ENCODE data around the gene GPR119. TPM values are rescaled to one million over a fixed set of nuclear protein-coding genes. Genes with fewer than 3 reads are reported as not detected.
"Not testable (repeated sequence)": the region's sequence is repeated elsewhere in the genome, so short reads cannot be mapped to it uniquely, and the experiment has no call there.

GPR119 gene
- total RNA-seq, 4 donors from 2014 or later: not detected

- WGBS, 2 donors (ENCODE audit: low coverage in 1 of 2): 33% methylated on average over 6 of the region's 9 CpGs; no CpG with 5 or more reads in 1 of the 2 donors
- ATAC-seq: no peak
- H3K4me1 ChIP-seq: peaks cover 0 to 18% (median 0%) of the 10 kb centered on the region in 3 donors
- H3K27me3 ChIP-seq: no peaks in the 10 kb centered on the region
- H3K27ac ChIP-seq: peak overlapping the region in 2 of 4 donors; percentile 58 to 71
- no peak for TF ChIP-seq EP300 (IDR thresholded peaks at IDR 0.05)
- TF ChIP-seq POLR2AphosphoS5 (IDR thresholded peaks at IDR 0.05): no peak
- no peak for TF ChIP-seq POLR2A (IDR thresholded peaks at IDR 0.05)
- no peak for TF ChIP-seq CTCF (IDR thresholded peaks at IDR 0.05)
- H3K36me3 ChIP-seq: no peaks in the 10 kb centered on the region
- peak overlapping the region; percentile 71 to 86 for H3K4me3 ChIP-seq
- no peaks in the 10 kb centered on the region for H3K9me3 ChIP-seq
Measured at GRCh38 chrX:130340271-130340670, 45.2 kb downstream of the GPR119 start.

GRCh38 chrX:130339408-130340222, 45.9 kb downstream of the GPR119 start, which contains the start of gene SLC25A14:
TSS of gene SLC25A14 (plus strand) at chrX:130339919. CDS start at chrX:130340279, 360 bp downstream.
- peak; percentile 88 for ATAC-seq
- TF ChIP-seq EP300 (IDR thresholded peaks at IDR 0.05): no peak
- peak; percentile 40 for TF ChIP-seq POLR2AphosphoS5 (IDR thresholded peaks at IDR 0.05)
- TF ChIP-seq POLR2A (IDR thresholded peaks at IDR 0.05): peak in 1 of 2 donors; percentile 10
- TF ChIP-seq CTCF (IDR thresholded peaks at IDR 0.05): peak in 1 of 4 experiments; percentile 12
- H3K9me3 ChIP-seq: no peaks in the 10 kb centered on the region
- 0 to 33% methylated on average over 7 to 19 of the region's 55 CpGs for WGBS, 2 donors (ENCODE audit: low coverage in 1 of 2)
- no peaks in the 10 kb centered on the region for H3K36me3 ChIP-seq
- H3K27me3 ChIP-seq: no peaks in the 10 kb centered on the region
- peak within 1 kb of the TSS; percentile 71 to 86 for H3K4me3 ChIP-seq
- peak within 1 kb of the TSS in 2 of 4 donors; percentile 58 to 71 for H3K27ac ChIP-seq
- H3K4me1 ChIP-seq: peaks cover 0 to 18% (median 0%) of the 10 kb centered on the region in 3 donors

- not testable (repeated sequence) for ATAC-seq, H3K27me3 ChIP-seq, H3K27ac ChIP-seq, H3K9me3 ChIP-seq, H3K36me3 ChIP-seq
- H3K4me1 ChIP-seq: peaks cover 0 to 18% (median 0%) of the 10 kb centered on the region in 3 donors
- WGBS, 2 donors (ENCODE audit: low coverage in 1 of 2): 54 to 65% methylated on average over 4 to 7 of the region's 8 CpGs
- peak overlapping the region; percentile 71 to 86 for H3K4me3 ChIP-seq
Measured at GRCh38 chrX:130338869-130339268, 46.6 kb downstream of the GPR119 start.

- H3K9me3 ChIP-seq: no peaks in the 10 kb centered on the region
- no peaks in the 10 kb centered on the region for H3K27me3 ChIP-seq
- no peak overlapping the region for H3K27ac ChIP-seq
- TF ChIP-seq POLR2AphosphoS5 (IDR thresholded peaks at IDR 0.05) (no peak), POLR2A (IDR thresholded peaks at IDR 0.05) (no peak), CTCF (IDR thresholded peaks at IDR 0.05) (no peak), EP300 (IDR thresholded peaks at IDR 0.05) (no peak)
- H3K4me1 ChIP-seq: peaks cover 0 to 18% (median 0%) of the 10 kb centered on the region in 3 donors
- WGBS, 2 donors (ENCODE audit: low coverage in 1 of 2): 77% methylated on average over 4 of the region's 4 CpGs; no CpG with 5 or more reads in 1 of the 2 donors
- no peak for ATAC-seq
- H3K4me3 ChIP-seq: no peak overlapping the region
- H3K36me3 ChIP-seq: no peaks in the 10 kb centered on the region
Measured at GRCh38 chrX:130336531-130336930, 48.9 kb downstream of the GPR119 start.

Other genes with a start within 250 kb of the GPR119 start
- 10 to 100 TPM; 14.0 to 25.5 (median 16.9) TPM for gene AIFM1, start 219.8 kb downstream of the GPR119 start, total RNA-seq
- gene RAB33A, start 213.7 kb downstream of the GPR119 start, total RNA-seq: 1 to 10 TPM in 1 of 4 donors, under 1 TPM in 1, not detected in 2; 0.93 to 1.2 TPM
- gene ZNF280C, start 116.8 kb downstream of the GPR119 start, total RNA-seq: 1 to 10 TPM; 2.7 to 4.6 (median 3.8) TPM
- 10 to 100 TPM in 1 of 4 donors, 1 to 10 TPM in 3; 7.8 to 12.9 (median 8.4) TPM for gene SLC25A14, start 45.8 kb downstream of the GPR119 start, total RNA-seq
- gene RBMX2, start 16.3 kb upstream of the GPR119 start, total RNA-seq: 10 to 100 TPM; 14.8 to 19.5 (median 18.0) TPM

All from gastroesophageal sphincter (tissue), 4 donors.